Cerebellar cortex (tissue), 1 donor: Measurements from ENCODE around the gene ZSCAN10.

ENCODE experiments used
- DNase-seq: peaks from one replicate; pipeline ENCODE4 v3.0.0-alpha.2; 2015; ENCODE audit warnings: low spot score

Gene ZSCAN10

GRCh38 chr16:3112058-3112880 is 13.2 kb upstream of the ZSCAN10 start, which contains the start of gene ZNF205:
ZNF205 (plus strand) TSS chr16:3112586; CDS start chr16:3113431, 845 bp downstream.
- DNase-seq: peak; percentile 91

GRCh38 chr16:3106205-3106928 is 7.3 kb upstream of the ZSCAN10 start:
- peak; percentile 88 for DNase-seq

- no peak for DNase-seq
Measured at GRCh38 chr16:3101841-3102470, 2.9 kb upstream of the ZSCAN10 start.

GRCh38 chr16:3101018-3101840 is 2.1 kb upstream of the ZSCAN10 start:
- peak; percentile 45 for DNase-seq

- peak; percentile 79 for DNase-seq
Measured at GRCh38 chr16:3099732-3100499, 822 bp upstream of the ZSCAN10 start.

- DNase-seq: no peak
Measured at GRCh38 chr16:3099395-3099731, 269 bp upstream of the ZSCAN10 start.

- DNase-seq: no peak
Measured at GRCh38 chr16:3097266-3097665, 1.8 kb downstream of the ZSCAN10 start.

- no peak for DNase-seq
Measured at GRCh38 chr16:3096362-3096761, 2.7 kb downstream of the ZSCAN10 start.

- DNase-seq: no peak
Measured at GRCh38 chr16:3095869-3096268, 3.2 kb downstream of the ZSCAN10 start.

- peak; percentile 64 for DNase-seq
Measured at GRCh38 chr16:3094289-3095027, 4.6 kb downstream of the ZSCAN10 start.

- DNase-seq: no peak
Measured at GRCh38 chr16:3092501-3092941, 6.6 kb downstream of the ZSCAN10 start.

- DNase-seq: no peak
Measured at GRCh38 chr16:3091551-3091950, 7.5 kb downstream of the ZSCAN10 start.

- DNase-seq: no peak
Measured at GRCh38 chr16:3089717-3090592, 9.1 kb downstream of the ZSCAN10 start.

- DNase-seq: no peak
Measured at GRCh38 chr16:3088925-3089716, 10.0 kb downstream of the ZSCAN10 start.

GRCh38 chr16:3088450-3088849 is 10.6 kb downstream of the ZSCAN10 start:
- DNase-seq: no peak

GRCh38 chr16:3087243-3088235 is 11.6 kb downstream of the ZSCAN10 start:
- DNase-seq: no peak

GRCh38 chr16:3086596-3087242 is 12.4 kb downstream of the ZSCAN10 start:
- DNase-seq: no peak
